Endothelial cell (in vitro differentiated cells): ENCODE data around the gene KLRB1. TPM values are rescaled to one million over a fixed set of nuclear protein-coding genes. Genes with fewer than 3 reads are reported as not detected.
"Not testable (repeated sequence)": the region's sequence is repeated elsewhere in the genome, so short reads cannot be mapped to it uniquely, and the experiment has no call there.

Experiments
- DNase-seq: peaks from one replicate; pipeline ENCODE4 v3.0.0; 2021; ENCODE audit warnings: low spot score
- H3K27ac Mint-ChIP-seq: one replicate; pipeline ENCODE4 v1.8.0; 2021; ENCODE audit warnings: mixed read lengths, inconsistent platforms; ENCODE audit not compliant: unreplicated experiment
- H3K27me3 Mint-ChIP-seq: one replicate; pipeline ENCODE4 v1.8.0; 2021; ENCODE audit warnings: mild to moderate bottlenecking, moderate library complexity, mixed read lengths, inconsistent platforms; ENCODE audit not compliant: unreplicated experiment
- H3K36me3 Mint-ChIP-seq: one replicate; pipeline ENCODE4 v1.8.0; 2021; ENCODE audit warnings: mild to moderate bottlenecking, low read depth, mixed read lengths, inconsistent platforms; ENCODE audit not compliant: unreplicated experiment
- H3K4me1 Mint-ChIP-seq: one replicate; pipeline ENCODE4 v1.8.0; 2021; ENCODE audit warnings: mild to moderate bottlenecking, mixed read lengths, inconsistent platforms; ENCODE audit not compliant: unreplicated experiment
- H3K4me3 Mint-ChIP-seq: one replicate; pipeline ENCODE4 v1.8.0; 2021; ENCODE audit warnings: mild to moderate bottlenecking, mixed read lengths, inconsistent platforms; ENCODE audit not compliant: unreplicated experiment
- H3K9me3 Mint-ChIP-seq: one replicate; pipeline ENCODE4 v1.8.0; 2021; ENCODE audit warnings: mixed read lengths, inconsistent platforms; ENCODE audit not compliant: unreplicated experiment
- CTCF ChIP-seq: fragments of 200-600 bp; sonication (generic); IDR thresholded peaks from one replicate; pipeline ENCODE4 v1.5.0; 2021; ENCODE audit warnings: antibody characterized with exemption; ENCODE audit not compliant: unreplicated experiment
- total RNA-seq: library from RNA; stranded (reverse); fragmentation: NEBNext Ultra II Directional; extraction: Animal tissue kit (Norgen Biotek cat#: 25700); gene quantifications from one replicate; pipeline ENCODE4 v1.2.1, GENCODE V29; 2021; ENCODE audit not compliant: unreplicated experiment

KLRB1 gene
- total RNA-seq, 1 donor from 2014 or later: not detected

- H3K4me3 Mint-ChIP-seq: no peak overlapping the region
- TF ChIP-seq CTCF: no peak
Measured at GRCh38 chr12:9606736-9607372, 862 bp downstream of the KLRB1 start.

GRCh38 chr12:9606247-9606646 lies 1.5 kb downstream of the KLRB1 start:
- H3K4me3 Mint-ChIP-seq: no peak overlapping the region
- H3K27me3 Mint-ChIP-seq: peaks cover 2% of the 10 kb centered on the region
- H3K4me1 Mint-ChIP-seq: no peaks in the 10 kb centered on the region
- H3K36me3 Mint-ChIP-seq: no peaks in the 10 kb centered on the region
- H3K9me3 Mint-ChIP-seq: no peaks in the 10 kb centered on the region
- DNase-seq: no peak
- no peak for TF ChIP-seq CTCF
- H3K27ac Mint-ChIP-seq: no peak overlapping the region

More at GRCh38 chr12:9606736-9607372, 862 bp downstream of the KLRB1 start:
- H3K27ac Mint-ChIP-seq: no peak overlapping the region
- no peaks in the 10 kb centered on the region for H3K4me1 Mint-ChIP-seq
- DNase-seq: no peak
- H3K27me3 Mint-ChIP-seq: peaks cover 2% of the 10 kb centered on the region
- H3K9me3 Mint-ChIP-seq: no peaks in the 10 kb centered on the region
- H3K36me3 Mint-ChIP-seq: no peaks in the 10 kb centered on the region

GRCh38 chr12:9605483-9605882 lies 2.2 kb downstream of the KLRB1 start:
- Mint-ChIP-seq H3K4me3 (no peak overlapping the region), H3K27me3 (peaks cover 2% of the 10 kb centered on the region), H3K9me3 (no peaks in the 10 kb centered on the region), H3K4me1 (no peaks in the 10 kb centered on the region), H3K36me3 (no peaks in the 10 kb centered on the region), H3K27ac (no peak overlapping the region)
- TF ChIP-seq CTCF: no peak
- no peak for DNase-seq

- no peaks in the 10 kb centered on the region for H3K4me1 Mint-ChIP-seq
- no peak overlapping the region for H3K4me3 Mint-ChIP-seq
- H3K27ac Mint-ChIP-seq: no peak overlapping the region
- no peak for DNase-seq
- no peaks in the 10 kb centered on the region for H3K9me3 Mint-ChIP-seq
- H3K27me3 Mint-ChIP-seq: peaks cover 2% of the 10 kb centered on the region
- no peak for TF ChIP-seq CTCF
- no peaks in the 10 kb centered on the region for H3K36me3 Mint-ChIP-seq
Measured at GRCh38 chr12:9604287-9604686, 3.4 kb downstream of the KLRB1 start.

- not testable (repeated sequence) for DNase-seq, H3K27me3 Mint-ChIP-seq, H3K27ac Mint-ChIP-seq, H3K4me1 Mint-ChIP-seq, H3K9me3 Mint-ChIP-seq, H3K36me3 Mint-ChIP-seq, H3K4me3 Mint-ChIP-seq
Measured at GRCh38 chr12:9600426-9600825, 7.3 kb downstream of the KLRB1 start.
